HG02759 (cell line): ENCODE data around the gene CA5A.
"Not testable (repeated sequence)": the region's sequence is repeated elsewhere in the genome, so short reads cannot be mapped to it uniquely, and the experiment has no call there.

Experiments
- ATAC-seq: cut with Tn5 transposase; IDR thresholded peaks from one replicate; pipeline ENCODE4 v1.9.1; 2021; ENCODE audit warnings: mild to moderate bottlenecking, moderate library complexity; ENCODE audit not compliant: unreplicated experiment

CA5A gene

GRCh38 chr16:87936375-87937230, at the start of gene CA5A:
Gene CA5A (minus strand): TSS chr16:87936529. CDS start chr16:87936450, 79 bp downstream.
- ATAC-seq = no peak

GRCh38 chr16:87985493-87985892, 49.2 kb upstream of the CA5A start:
- ATAC-seq = not testable (repeated sequence)

- ATAC-seq = no peak
Measured at GRCh38 chr16:87984632-87985267, 48.4 kb upstream of the CA5A start.

- not testable (repeated sequence) for ATAC-seq
Measured at GRCh38 chr16:87984180-87984579, 47.9 kb upstream of the CA5A start.

GRCh38 chr16:87983737-87984097, 47.4 kb upstream of the CA5A start:
- ATAC-seq = not testable (repeated sequence)

GRCh38 chr16:87983072-87983736, 46.9 kb upstream of the CA5A start:
- ATAC-seq = not testable (repeated sequence)

GRCh38 chr16:87982581-87983041, 46.3 kb upstream of the CA5A start:
- ATAC-seq = no peak

GRCh38 chr16:87981376-87981775, 45.0 kb upstream of the CA5A start:
- ATAC-seq = not testable (repeated sequence)

- ATAC-seq = not testable (repeated sequence)
Measured at GRCh38 chr16:87979911-87980630, 43.7 kb upstream of the CA5A start.

- ATAC-seq = no peak
Measured at GRCh38 chr16:87979352-87979751, 43.0 kb upstream of the CA5A start.

- ATAC-seq = no peak
Measured at GRCh38 chr16:87978127-87978526, 41.8 kb upstream of the CA5A start.

GRCh38 chr16:87976665-87977064, 40.3 kb upstream of the CA5A start:
- no peak for ATAC-seq

GRCh38 chr16:87974178-87974577, 37.8 kb upstream of the CA5A start:
- ATAC-seq = no peak

- ATAC-seq = no peak
Measured at GRCh38 chr16:87973717-87974116, 37.4 kb upstream of the CA5A start.

GRCh38 chr16:87971933-87972332, 35.6 kb upstream of the CA5A start:
- no peak for ATAC-seq

GRCh38 chr16:87970186-87970585, 33.9 kb upstream of the CA5A start:
- no peak for ATAC-seq

GRCh38 chr16:87968541-87968940, 32.2 kb upstream of the CA5A start:
- no peak for ATAC-seq

- ATAC-seq = no peak
Measured at GRCh38 chr16:87966685-87967185, 30.4 kb upstream of the CA5A start.

- ATAC-seq = no peak
Measured at GRCh38 chr16:87966064-87966645, 29.8 kb upstream of the CA5A start.

- no peak for ATAC-seq
Measured at GRCh38 chr16:87965417-87965816, 29.1 kb upstream of the CA5A start.
